GM18502 (cell line): ENCODE results near the gene ASMTL.
"Not testable (repeated sequence)": the region's sequence is repeated elsewhere in the genome, so short reads cannot be mapped to it uniquely, and the experiment has no call there.

Experiments used
- ATAC-seq: cut with Tn5 transposase; IDR thresholded peaks from one replicate; pipeline ENCODE4 v1.9.1; 2021; ENCODE audit warnings: mild to moderate bottlenecking; ENCODE audit not compliant: unreplicated experiment, poor library complexity

The ASMTL gene

DNA sequence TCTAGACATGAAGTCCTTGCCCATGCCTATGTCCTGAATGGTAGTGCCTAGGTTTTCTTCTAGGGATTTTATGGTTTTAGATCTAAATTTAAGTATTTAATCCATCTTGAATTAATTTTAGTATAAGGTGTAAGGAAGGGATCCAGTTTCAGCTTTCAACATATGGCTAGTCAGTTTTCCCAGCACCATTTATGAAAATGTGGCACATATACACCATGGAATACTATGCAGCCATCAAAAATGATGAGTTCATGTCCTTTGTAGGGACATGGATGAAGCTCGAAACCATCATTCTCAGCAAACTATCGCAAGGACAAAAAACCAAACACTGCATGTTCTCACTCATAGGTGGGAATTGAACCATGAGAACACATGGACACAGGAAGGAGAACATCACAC lies 29.8 kb upstream of the ASMTL start:
- not testable (repeated sequence) for ATAC-seq

GRCh38 chrX:1481636-1482529 lies 29.2 kb upstream of the ASMTL start:
- peak; percentile 56 for ATAC-seq

DNA sequence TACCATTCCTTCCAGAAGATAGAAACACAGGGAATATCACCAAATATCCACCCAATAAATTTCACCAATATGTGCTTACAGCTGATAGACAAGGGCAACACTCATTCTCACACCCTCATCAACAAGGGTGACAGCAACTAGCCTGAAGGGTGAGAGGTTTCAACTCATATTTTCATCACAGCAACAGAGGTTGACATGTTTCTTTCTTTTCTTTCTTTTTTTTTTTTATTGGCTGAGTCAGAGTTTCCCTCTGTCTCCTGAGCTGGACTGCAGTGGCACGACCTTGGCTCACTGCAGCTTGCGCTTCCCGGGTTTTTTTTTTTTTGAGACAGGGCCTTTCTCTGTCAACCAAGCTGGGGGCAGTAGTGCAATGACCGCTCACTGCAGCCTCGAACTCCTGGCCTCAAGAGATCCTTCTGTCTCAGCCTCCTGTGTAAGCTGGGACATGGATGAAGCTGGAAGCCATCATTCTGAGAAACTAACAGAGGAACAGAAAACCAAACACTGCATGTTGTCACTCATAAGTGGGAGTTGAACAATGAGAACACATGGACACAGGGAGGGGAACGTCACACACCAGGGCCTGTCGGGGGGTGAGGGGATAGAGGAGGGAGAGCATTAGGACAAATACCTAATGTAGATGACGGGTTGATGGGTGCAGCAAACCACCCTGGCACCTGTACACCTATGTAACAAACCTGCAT lies 27.5 kb upstream of the ASMTL start:
- no peak for ATAC-seq

DNA sequence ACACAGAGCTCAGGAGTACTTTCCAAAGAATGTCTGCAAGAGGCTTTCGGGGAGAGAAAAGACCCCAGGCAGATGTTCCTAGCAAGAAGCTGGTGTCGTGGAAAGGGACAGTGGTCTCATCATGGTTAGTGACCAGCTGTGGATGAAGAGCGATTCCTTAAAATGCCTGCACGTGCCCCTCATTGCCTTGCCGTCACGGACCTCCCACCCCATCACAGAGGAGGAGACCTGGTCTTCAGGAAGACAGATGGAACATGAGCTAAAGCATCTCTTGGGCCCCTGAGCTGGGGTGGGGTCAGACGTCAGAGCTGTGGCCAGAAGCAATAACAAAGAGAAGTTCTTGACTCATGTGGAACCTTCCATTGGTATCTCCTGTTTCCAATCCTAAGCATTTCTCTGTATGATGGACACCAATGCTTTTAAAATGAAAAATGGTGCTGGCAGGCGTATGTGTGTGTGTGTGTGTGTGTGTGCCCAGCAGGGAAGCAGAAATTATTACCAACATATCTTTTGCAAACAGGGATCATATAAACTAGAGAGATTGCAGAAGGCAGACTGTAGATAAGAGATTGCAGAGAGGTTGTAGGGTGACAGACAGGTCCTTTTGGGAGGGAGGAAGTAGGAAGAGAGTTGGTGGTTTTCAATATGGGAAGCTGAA lies 25.2 kb upstream of the ASMTL start:
- no peak for ATAC-seq

DNA sequence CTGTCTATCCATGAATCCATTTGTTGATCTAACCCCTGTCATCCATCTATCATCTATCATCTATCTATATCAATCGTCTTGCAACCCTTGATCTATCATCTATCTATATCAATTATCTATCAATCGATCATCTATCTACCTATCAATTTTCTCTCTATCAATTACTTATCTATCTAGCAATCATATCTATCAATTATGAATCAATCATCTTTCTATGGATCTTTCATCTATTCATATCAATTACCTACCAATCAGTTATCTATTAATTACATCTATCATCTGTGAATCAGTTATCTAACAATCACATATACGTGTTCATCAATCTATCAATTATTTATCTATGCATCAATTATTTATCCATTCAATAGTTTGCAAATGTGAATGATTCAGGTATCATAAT lies 24.5 kb upstream of the ASMTL start:
- no peak for ATAC-seq

DNA sequence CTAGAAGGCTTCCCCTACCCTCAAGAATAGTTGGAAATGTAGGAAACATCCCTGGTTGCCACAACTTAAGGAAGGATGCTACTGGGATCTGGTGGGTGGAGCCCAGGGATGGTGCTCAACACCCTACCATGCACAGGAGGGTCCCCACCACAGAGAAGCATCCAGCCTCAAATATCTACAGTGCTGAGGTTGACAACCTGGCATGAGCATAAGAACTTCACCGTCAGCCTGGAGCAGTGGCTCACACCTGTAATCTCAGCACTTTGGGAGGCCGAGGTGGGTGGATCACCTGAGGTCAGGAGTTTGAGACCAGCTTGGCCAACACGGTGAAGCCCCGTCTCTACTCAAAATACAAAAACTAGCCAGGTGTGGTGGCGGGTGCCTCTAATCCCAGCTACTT lies 24.0 kb upstream of the ASMTL start:
- no peak for ATAC-seq

GRCh38 chrX:1475881-1476280 lies 23.2 kb upstream of the ASMTL start:
- ATAC-seq = no peak

- no peak for ATAC-seq
Observed at GRCh38 chrX:1475481-1475880, 22.8 kb upstream of the ASMTL start.

GRCh38 chrX:1474593-1474992 lies 21.9 kb upstream of the ASMTL start:
- not testable (repeated sequence) for ATAC-seq

- ATAC-seq = no peak
Observed at GRCh38 chrX:1472975-1473374, 20.3 kb upstream of the ASMTL start.

GRCh38 chrX:1468250-1468772 lies 15.6 kb upstream of the ASMTL start:
- ATAC-seq = peak; percentile 58

DNA sequence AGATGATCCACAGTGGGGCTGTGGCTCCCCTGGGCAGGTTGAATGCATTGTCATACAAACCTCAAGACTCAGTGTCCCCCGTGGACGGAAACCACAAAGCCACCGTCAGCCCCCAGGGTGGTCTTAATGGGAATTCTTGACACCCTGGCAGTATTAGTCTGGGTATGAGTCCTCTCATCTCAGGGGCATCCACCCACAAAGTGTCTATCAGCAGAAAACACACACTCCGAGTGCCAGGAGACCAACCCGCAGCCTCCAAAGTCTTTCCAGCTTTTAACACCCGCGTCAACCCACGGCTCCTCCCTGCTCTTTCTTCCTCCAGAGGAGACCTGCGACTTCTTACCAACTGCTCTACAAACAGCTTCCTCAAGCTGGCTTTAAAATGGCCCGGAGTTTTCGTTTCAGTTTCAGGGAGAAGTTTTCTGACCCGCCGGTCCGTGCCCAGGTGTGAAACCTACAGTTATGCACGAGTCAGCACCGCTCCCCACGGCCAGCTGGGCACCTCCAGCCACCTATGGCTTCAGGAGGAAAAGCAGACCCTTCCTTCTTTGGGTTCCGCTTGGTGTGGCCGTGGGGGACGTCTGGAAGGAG lies 14.4 kb upstream of the ASMTL start:
- ATAC-seq = peak; percentile 48

DNA sequence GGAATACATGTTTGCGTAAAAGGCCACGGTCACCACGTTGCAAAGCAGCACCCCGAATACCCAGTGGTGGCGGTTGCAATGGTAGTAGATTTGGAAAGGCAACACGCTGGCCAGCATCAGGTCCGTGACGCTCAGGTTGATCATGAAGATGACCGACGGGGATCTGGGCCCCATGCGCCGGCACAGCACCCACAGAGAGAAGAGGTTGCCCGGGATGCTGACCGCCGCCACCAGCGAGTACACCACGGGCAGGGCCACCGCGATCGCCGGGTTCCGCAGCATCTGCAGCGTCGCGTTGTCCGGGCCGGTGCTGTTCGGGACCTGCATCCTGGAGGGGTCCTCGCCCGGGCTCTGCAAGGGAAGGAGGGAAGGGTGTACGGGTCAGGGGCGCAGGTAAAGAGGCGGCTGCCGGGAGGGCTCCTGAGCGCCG lies 13.5 kb upstream of the ASMTL start:
- no peak for ATAC-seq

GRCh38 chrX:1465286-1466231 lies 12.8 kb upstream of the ASMTL start:
- ATAC-seq = no peak

DNA sequence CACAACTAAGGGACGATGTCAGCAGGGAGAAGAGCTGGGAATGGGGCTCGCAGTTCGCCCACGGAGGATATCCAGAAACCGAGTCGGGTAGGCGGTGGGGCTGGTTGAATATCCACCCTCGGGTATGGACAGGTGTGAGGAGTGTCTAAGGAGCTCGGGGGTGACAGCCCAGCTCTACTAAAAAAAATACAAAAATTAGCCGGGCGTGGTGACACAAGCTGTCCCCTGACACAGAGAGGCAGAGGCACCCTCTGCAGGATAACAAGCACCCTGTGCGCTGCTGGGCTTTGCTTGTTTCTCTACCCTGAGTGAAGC lies 12.2 kb upstream of the ASMTL start:
- no peak for ATAC-seq

DNA sequence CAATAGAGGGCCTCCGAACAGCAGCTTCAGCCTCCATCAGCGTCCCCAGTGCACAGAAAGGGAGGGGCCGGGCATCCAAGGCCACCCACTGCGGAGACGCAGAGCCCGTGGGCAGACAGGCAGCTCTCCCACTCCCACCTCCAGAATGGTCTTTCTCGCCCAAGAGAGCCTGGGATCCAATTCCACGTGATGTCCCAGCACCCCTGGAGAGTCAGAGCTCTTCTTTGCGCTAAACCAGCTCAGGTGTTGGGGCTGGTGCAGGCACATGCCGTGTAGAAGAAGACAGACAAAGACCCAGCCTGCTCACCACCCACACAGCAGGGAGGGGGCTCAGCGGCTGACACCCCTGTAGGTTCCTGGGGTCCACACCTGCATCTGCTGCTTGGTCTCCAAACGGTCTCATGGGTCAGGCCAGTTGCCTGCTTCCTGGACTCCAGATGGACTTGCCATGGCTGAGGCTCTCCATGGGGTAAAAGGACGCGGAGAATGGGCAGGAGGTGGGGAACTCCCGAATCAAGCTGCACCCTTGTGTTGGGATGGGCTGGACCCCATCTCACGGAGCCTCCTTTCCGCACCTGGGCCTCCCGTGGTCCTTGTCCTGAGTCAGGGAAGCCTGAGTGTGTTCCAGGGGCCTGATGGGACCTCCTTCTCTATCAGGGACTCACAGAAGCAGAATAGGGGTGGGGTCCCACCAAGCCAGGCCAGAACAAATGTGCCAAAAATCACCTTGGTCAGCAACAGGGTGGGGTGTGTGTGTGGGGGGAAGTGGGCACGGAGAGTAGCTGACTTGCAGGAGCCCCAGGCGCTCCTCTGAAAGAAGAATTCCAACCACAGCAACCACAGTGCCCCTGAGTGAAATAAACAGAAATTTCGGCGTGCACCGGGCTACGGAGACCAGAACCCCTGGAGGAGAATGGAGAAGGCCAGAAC lies 11.6 kb upstream of the ASMTL start:
- no peak for ATAC-seq

DNA sequence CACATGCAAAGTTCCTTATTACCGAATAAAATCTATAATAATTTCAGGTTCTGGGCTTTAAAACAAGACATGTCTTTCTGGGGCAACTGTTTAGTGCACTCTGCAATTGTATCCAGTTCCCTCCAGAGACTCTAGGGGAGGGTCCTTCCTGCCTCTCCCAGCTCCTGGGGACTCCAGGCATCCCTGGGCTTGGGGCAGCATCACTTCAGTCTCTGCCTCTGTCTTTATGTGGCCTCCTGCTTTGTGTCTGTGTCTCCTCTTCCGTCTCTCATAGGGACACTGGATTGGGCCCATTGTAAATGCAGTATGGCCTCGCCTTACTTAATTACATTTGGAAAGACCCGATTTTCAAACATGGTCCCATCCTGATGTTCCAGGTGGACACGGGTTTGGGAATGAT lies 10.9 kb upstream of the ASMTL start:
- no peak for ATAC-seq

GRCh38 chrX:1462596-1463251 lies 10.0 kb upstream of the ASMTL start:
- no peak for ATAC-seq
